ENCODE data around the gene DBN1.
A peak's percentile ranks its signal among the peaks of the same experiment; 100 is the strongest.

Gene DBN1

DNA sequence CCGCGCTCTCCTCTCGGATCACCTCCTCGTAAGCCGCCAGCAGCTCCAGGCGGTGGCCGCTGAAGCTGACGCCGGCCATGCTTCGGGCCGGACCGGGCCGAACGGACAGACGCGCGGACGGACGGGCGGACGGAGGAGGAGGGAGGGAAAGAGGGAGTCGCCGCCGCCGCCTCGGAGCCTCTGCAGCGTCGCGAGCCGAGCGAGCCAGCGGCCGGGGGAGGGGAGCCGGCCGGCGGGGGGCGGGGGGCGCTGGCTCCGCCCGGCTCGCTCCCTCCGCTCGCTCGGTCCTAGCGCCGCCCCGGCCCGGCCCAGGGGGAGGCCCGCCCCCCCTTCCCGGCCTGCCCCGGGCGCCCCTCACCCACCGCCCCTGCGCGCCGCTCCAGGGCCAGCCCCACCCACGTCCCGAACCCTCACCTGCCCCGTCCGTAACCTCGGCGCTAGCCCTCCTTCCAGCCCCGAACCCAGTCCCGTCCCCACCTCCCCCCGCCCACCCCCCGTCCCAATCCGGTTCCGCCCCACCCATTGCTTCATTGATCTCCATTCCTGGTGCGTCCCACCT is at the start of gene DBN1:
TSS of gene DBN1 (minus strand) at position 192 of the 559 bp plus-strand sequence. CDS start at position 79, 113 bp downstream.
- DNase-seq (ENCODE audit: extremely low read depth, low read depth), result no peak
- TF ChIP-seq, protein P1, sequence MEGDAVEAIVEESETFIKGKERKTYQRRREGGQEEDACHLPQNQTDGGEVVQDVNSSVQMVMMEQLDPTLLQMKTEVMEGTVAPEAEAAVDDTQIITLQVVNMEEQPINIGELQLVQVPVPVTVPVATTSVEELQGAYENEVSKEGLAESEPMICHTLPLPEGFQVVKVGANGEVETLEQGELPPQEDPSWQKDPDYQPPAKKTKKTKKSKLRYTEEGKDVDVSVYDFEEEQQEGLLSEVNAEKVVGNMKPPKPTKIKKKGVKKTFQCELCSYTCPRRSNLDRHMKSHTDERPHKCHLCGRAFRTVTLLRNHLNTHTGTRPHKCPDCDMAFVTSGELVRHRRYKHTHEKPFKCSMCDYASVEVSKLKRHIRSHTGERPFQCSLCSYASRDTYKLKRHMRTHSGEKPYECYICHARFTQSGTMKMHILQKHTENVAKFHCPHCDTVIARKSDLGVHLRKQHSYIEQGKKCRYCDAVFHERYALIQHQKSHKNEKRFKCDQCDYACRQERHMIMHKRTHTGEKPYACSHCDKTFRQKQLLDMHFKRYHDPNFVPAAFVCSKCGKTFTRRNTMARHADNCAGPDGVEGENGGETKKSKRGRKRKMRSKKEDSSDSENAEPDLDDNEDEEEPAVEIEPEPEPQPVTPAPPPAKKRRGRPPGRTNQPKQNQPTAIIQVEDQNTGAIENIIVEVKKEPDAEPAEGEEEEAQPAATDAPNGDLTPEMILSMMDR (IDR thresholded peaks at IDR 0.05; ENCODE audit: low read depth, low read length), result no peak

DNA sequence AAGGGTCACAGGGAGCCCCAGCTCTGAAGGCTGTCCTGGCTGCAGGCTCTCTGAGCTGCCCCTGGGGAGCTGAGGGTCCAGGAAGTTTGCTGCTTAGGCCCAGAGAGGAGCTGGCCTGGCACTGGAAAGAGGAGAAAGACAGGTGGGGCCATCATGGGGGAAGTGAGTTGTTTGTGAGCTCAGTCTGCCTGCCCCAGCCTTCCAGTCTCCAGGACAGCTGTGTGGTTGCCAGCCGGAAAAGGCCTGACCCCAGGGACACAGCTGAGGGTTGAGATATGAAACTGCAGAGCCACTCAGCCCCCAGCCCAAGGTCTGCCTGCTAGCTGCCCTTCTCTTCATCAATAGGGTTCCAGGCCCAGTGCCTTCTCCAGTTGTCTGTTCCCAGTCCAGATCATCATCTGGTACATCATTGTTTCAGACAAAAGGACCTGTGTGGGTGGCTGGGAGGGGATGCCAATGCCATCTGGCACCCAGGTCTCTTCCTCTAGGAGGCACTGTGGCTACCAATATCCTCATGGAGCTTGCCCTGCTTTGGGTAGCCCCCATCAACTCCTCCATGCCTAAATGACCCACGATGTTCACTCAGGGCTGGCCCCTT is 47.6 kb upstream of the DBN1 start:
- no peak for DNase-seq (ENCODE audit: extremely low read depth, low read depth)
- TF ChIP-seq, protein P1 (IDR thresholded peaks at IDR 0.05; ENCODE audit: low read depth, low read length), result no peak; the same call in 1 of the 2 replicates

DNA sequence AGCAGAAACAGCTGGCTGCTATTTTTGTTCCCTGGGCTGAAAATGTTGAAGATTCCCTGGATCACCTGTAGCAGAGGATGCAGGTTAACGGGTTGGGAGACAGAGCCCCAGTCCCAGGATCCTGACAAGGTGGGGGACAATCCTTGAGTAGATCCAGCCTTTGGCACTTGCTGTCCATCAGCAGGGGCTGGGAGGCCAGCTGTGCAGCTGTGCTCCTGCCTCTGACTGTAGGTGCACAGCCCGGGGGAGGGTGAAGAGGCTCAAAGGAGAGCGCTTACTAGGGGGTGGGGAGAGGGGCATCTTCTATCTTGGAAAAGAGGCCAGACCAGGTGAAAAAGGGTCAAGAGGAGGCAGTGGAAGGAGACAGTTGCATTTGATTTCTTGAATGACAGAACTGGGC is 46.8 kb upstream of the DBN1 start:
- no peak for DNase-seq (ENCODE audit: extremely low read depth, low read depth)

DNA sequence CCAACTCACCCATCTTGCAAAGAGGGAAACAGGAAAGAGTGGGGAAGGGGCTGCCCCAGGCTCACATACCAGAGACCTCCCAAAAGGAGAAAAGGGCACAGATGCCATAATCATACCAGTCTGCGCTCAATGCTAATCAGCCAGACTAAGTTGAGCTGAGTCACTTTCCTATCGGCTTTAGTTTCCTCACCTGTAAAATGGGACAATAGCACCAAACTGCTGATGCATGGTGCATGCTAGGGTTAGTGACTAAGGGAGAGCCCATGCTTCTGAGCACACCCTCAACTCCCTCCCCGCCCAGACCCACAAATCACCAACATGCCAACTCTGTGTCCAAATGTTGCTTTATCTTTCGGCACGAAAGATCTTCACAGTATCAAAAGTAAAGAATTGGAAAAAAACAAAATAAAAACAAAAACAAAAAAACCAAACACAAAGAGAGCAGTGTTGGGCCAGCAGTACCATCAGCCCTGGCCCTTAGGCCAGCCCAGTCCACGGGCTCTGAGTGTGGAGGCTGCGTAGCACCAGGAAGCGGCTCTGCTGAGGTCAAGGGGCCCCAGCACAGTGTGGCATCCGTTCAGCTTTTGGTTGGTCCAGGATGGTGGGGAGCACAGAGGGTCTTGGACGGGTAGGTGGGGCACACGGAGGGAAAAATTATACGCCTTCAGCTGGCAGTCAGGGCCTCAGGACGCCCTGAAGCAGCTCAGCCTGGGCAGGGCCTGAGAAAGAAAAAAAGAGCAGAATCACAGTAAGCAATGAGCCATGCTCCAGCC is 46.2 kb upstream of the DBN1 start:
- TF ChIP-seq, protein P1 (IDR thresholded peaks at IDR 0.05; ENCODE audit: low read depth, low read length), result no peak
- no peak for DNase-seq (ENCODE audit: extremely low read depth, low read depth)

More for the DNA sequence above, 46.8 kb upstream of the DBN1 start:
- TF ChIP-seq, protein P1 (IDR thresholded peaks at IDR 0.05; ENCODE audit: low read depth, low read length), result no peak

DNA sequence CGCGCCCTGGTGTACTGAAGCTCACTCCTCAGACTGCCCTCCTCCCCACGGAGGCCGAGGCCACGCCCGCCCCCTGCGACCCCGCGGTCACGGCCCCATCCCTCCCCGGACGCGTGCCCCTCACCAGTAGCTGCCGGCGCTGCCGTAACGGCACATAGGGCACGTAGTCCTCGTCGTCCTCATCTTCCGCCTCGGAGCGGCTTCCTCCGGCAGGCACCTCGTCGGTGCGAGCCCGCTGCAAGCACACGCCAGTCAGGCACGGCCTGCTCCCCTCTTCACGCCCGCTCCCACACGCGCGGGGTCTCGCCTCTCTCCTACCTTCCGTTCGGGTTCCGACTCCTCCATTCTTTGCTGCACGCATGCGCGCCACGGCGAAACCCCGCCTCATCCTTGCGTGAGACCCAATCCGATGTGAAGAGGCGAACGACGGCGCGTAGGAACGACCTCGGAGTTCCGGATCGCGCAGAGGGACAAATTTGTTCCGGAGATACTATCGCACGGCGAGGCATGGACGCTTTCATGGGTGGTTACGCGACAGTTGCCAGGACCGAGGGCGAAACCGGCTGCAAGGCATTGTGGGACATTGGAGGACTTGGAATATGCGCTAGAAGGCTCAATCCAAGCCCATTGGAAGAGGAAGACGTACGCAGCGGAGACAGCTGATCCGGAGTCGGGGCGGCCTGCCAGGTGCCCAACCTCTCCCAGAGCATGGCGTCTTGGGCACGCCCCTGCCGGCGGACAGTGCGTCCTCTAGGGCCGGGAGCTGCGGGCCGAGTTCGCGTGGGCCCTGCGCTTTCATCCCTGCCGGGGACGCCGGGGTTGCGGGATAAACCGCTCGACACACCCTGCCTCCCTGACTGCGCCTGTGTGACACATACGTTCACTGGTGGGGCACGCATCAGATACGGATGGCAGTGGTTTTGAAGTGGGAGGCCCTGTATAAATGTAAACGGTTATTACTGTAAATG is 43.5 kb upstream of the DBN1 start, which contains the start of gene DDX41:
TSS of gene DDX41 (minus strand) at position 361 of the 968 bp plus-strand sequence. CDS start at position 345, 16 bp downstream.
- peak; percentile 99 for DNase-seq (ENCODE audit: extremely low read depth, low read depth)
- TF ChIP-seq, protein P1 (IDR thresholded peaks at IDR 0.05; ENCODE audit: low read depth, low read length), result no peak

DNA sequence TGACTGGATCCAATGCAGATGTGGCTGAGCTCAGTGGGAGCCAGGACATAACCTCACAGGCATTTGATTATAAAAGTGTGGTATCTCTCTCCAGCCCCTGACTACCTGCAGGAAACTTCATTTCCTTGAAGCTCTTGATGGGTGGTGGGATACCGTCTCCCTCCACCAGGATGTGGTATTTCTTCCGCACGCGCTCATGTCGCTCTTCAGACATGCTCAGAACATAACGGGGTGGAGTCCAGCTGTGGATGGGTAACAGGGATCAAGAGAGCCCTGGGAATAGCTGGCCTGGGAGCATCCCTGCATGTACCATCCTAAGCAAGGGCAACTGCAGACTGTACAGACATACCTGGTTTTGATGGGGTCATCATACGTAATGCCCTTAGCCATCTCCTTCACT is 42.1 kb upstream of the DBN1 start:
- TF ChIP-seq, protein P1 (IDR thresholded peaks at IDR 0.05; ENCODE audit: low read depth, low read length), result no peak
- DNase-seq (ENCODE audit: extremely low read depth, low read depth), result no peak
